T-cell (primary cell): ENCODE results near the gene DMXL1. TPM values are rescaled to one million over a fixed set of nuclear protein-coding genes. Genes with fewer than 3 reads are reported as not detected.

Source experiments
- ATAC-seq, 4 experiments: fragments of 200-7000 bp in 3 of 4; fragments of 150-1000 bp in 1 of 4; cut with Tn5 transposase; replicated peaks in 1 of 4; 1 replicate in 3 of 4; 2 replicates in 1 of 4; pipeline ENCODE4 v1.10.0; 2021; ENCODE audit warnings: moderate library complexity in 3 of 4, mild to moderate bottlenecking in 2 of 4, moderate number of reproducible peaks in 1 of 4
- CTCF ChIA-PET, 2 donors: fragments of 300-600 bp; sonication (Branson Sonifier 250); formaldehyde crosslinking; loops; one replicate each; lab custom pipeline; 2022; ENCODE audit warnings: antibody characterized with exemption in 2 of 2; lab: Charles Lee
- POLR2A ChIA-PET, 2 donors: fragments of 300-600 bp; sonication (Branson Sonifier 250); formaldehyde crosslinking; loops; one replicate each; lab custom pipeline; 2022; ENCODE audit warnings: antibody characterized with exemption in 2 of 2; lab: Charles Lee
- DNase-seq, 35 experiments: peaks; one replicate each; pipeline versions ENCODE4 v3.0.0 to v3.0.0-alpha.2; 2013 to 2023
- H3K27ac ChIP-seq: one replicate; pipeline ENCODE4 v1.5.1; 2013; ENCODE audit warnings: low read length
- H3K27me3 ChIP-seq, 2 experiments: replicated peaks in 1 of 2; 1 replicate in 1 of 2; 2 replicates in 1 of 2; pipeline versions ENCODE4 v1.6.1 to v1.7.0; 2013; ENCODE audit warnings: low read length in 1 of 2, mixed read lengths in 1 of 2; ENCODE audit not compliant: control insufficient read depth in 2 of 2, insufficient read depth in 2 of 2; ENCODE audit errors: extremely low read depth in 1 of 2
- H3K36me3 ChIP-seq, 2 donors: 1 replicate in 1 of 2; 2 replicates in 1 of 2; pipeline versions ENCODE4 v1.6.1 to v1.7.0; 2013; ENCODE audit warnings: low read length in 1 of 2; ENCODE audit not compliant: control insufficient read depth in 2 of 2, insufficient read depth in 1 of 2; ENCODE audit errors: extremely low read depth in 1 of 2
- H3K4me1 ChIP-seq, 2 experiments: 1 replicate in 1 of 2; 2 replicates in 1 of 2; pipeline versions ENCODE4 v1.6.1 to v1.7.0; 2013; ENCODE audit warnings: low read length in 2 of 2, mixed read lengths in 1 of 2; ENCODE audit not compliant: insufficient read depth in 2 of 2, control insufficient read depth in 1 of 2; ENCODE audit errors: extremely low read depth in 1 of 2
- H3K4me3 ChIP-seq, 2 donors: 1 replicate in 1 of 2; 2 replicates in 1 of 2; pipeline versions ENCODE4 v1.5.1 to v1.7.0; 2013; ENCODE audit warnings: mild to moderate bottlenecking in 2 of 2, low read length in 1 of 2, moderate library complexity in 1 of 2; ENCODE audit not compliant: control insufficient read depth in 1 of 2; ENCODE audit errors: extremely low read depth in 1 of 2
- H3K9me3 ChIP-seq: 2 replicates; pipeline ENCODE4 v1.7.0; 2013
- H3K27ac Mint-ChIP-seq, 2 donors: one replicate each; pipeline ENCODE4 v1.8.0; 2020 to 2021; ENCODE audit warnings: mild to moderate bottlenecking in 2 of 2, mixed read lengths in 2 of 2
- H3K27me3 Mint-ChIP-seq, 2 donors: one replicate each; pipeline ENCODE4 v1.8.0; 2021 to 2022; ENCODE audit warnings: mixed read lengths in 2 of 2
- H3K36me3 Mint-ChIP-seq: one replicate; pipeline ENCODE4 v1.8.0; 2021; ENCODE audit warnings: mixed read lengths
- H3K4me1 Mint-ChIP-seq, 3 donors: one replicate each; pipeline ENCODE4 v1.8.0; 2020 to 2022; ENCODE audit warnings: mixed read lengths in 3 of 3, mild to moderate bottlenecking in 1 of 3
- H3K4me3 Mint-ChIP-seq, 3 donors: one replicate each; pipeline ENCODE4 v1.8.0; 2020 to 2022; ENCODE audit warnings: mild to moderate bottlenecking in 3 of 3, mixed read lengths in 3 of 3, moderate library complexity in 3 of 3
- H3K9me3 Mint-ChIP-seq, 3 donors: one replicate each; pipeline ENCODE4 v1.8.0; 2020 to 2022; ENCODE audit warnings: mixed read lengths in 3 of 3
- WGBS: methylation state at CpG from one replicate; pipeline ENCODE4 v1.1.5; 2013; ENCODE audit warnings: missing lambda C conversion rate; ENCODE audit not compliant: insufficient coverage; 5-methylcytosine and 5-hydroxymethylcytosine counted together
- total RNA-seq, 35 experiments: library from RNA in 6 of 35; stranded (reverse) in 6 of 35; fragments of 120-200 nt in 1 of 35; gene quantifications; one replicate each; pipeline versions ENCODE4 v1.2.1 to v1.2.4 and lab custom pipeline; 2013 to 2026

Gene DMXL1
- total RNA-seq, 5 donors from 2014 or later (not counting 1 experiment from before 2014, with no cell fraction given), result 25.8 to 37.2 (median 28.2) TPM

GRCh38 chr5:119217183-119217582, 146.3 kb downstream of the DMXL1 start:
- Mint-ChIP-seq H3K4me1 (peaks cover 0 to 14% (median 5%) of the 10 kb centered on the region in 3 donors), H3K4me3 (no peak overlapping the region), H3K9me3 (no peaks in the 10 kb centered on the region), H3K27ac (no peak overlapping the region), H3K36me3 (peaks cover 47% of the 10 kb centered on the region), H3K27me3 (no peaks in the 10 kb centered on the region)
- Histone ChIP-seq H3K4me1 (no peaks in the 10 kb centered on the region), H3K36me3 (peaks cover 2 to 5% of the 10 kb centered on the region in 2 donors), H3K9me3 (no peaks in the 10 kb centered on the region), H3K27ac (no peak overlapping the region), H3K27me3 (no peaks in the 10 kb centered on the region), H3K4me3 (no peak overlapping the region)
- DNase-seq (no peak), ATAC-seq (no peak)
- ChIA-PET POLR2A (interaction anchor here in 1 of 2 donors (0.6 kb wide), 1 partner anchor 203 kb away, joined by 3 read pairs; no protein-coding TSS in a partner anchor), CTCF (interaction anchor here in 1 of 2 donors (0.5 kb wide), 1 partner anchor 196 kb away, joined by 3 read pairs; no protein-coding TSS in a partner anchor)
- WGBS, result no CpG with 5 or more reads among the region's 3 CpGs

- no CpG with 5 or more reads among the region's 6 CpGs for WGBS
- CTCF ChIA-PET, result interaction anchor here in 1 of 2 donors (1.6 kb wide), 1 partner anchor 10 kb away, joined by 3 read pairs; no protein-coding TSS in a partner anchor
- H3K36me3 Mint-ChIP-seq, result peaks cover 39% of the 10 kb centered on the region
- H3K9me3 Mint-ChIP-seq, result no peaks in the 10 kb centered on the region
- H3K4me1 ChIP-seq, result no peaks in the 10 kb centered on the region
- H3K27ac ChIP-seq, result no peak overlapping the region
- H3K36me3 ChIP-seq, result peaks cover 2 to 5% of the 10 kb centered on the region in 2 donors
- no peaks in the 10 kb centered on the region for H3K9me3 ChIP-seq
- DNase-seq (no peak), ATAC-seq (no peak)
- POLR2A ChIA-PET, result no interaction called here
- H3K27me3 ChIP-seq, result no peaks in the 10 kb centered on the region
- H3K27ac Mint-ChIP-seq, result no peak overlapping the region
- H3K4me1 Mint-ChIP-seq, result peaks cover 0 to 5% (median 0%) of the 10 kb centered on the region in 3 donors
- no peak overlapping the region for H3K4me3 Mint-ChIP-seq
- H3K4me3 ChIP-seq, result no peak overlapping the region
- no peaks in the 10 kb centered on the region for H3K27me3 Mint-ChIP-seq
Observed at GRCh38 chr5:119218830-119219782, 148.2 kb downstream of the DMXL1 start.

DNA sequence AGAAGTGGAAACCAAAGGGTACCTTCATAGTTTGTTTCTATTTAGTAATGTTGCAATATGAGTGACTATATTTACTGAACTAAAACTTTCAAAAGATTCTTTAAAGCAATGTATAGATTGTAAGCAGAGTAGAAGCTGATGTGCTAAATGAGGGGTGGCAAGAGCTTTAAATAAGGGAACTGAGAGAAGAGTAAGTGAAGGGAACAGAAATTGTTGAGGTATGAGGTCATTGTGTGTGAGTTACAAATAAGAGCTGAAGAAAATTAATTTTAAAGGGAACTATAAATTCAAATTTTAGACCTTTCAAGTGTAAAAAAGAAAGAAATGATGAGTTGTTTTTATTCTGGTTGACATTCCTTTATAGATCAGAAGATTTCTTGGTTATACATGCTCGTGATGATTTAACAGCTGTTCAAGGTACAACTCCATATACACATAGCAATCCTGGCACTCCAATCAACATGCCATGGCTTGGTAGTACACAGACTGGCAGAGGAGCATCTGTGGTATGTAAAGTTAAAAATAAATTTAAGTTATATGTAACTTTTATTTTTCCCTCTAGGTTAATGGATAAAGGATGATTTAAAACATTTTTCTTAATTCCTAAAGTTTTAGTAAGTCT, 149.8 kb downstream of the DMXL1 start:
- H3K4me1 ChIP-seq, result no peaks in the 10 kb centered on the region
- Mint-ChIP-seq H3K4me1 (peaks cover 0 to 5% (median 0%) of the 10 kb centered on the region in 3 donors), H3K27ac (peak overlapping the region; percentile 0 to 26), H3K9me3 (no peaks in the 10 kb centered on the region), H3K27me3 (no peaks in the 10 kb centered on the region), H3K4me3 (no peak overlapping the region), H3K36me3 (peaks cover 34% of the 10 kb centered on the region)
- CTCF ChIA-PET, result interaction anchor here (0.7 to 1.0 kb wide), 2 partner anchors 177 to 199 kb away, joined by 3 read pairs; no protein-coding TSS in a partner anchor
- DNase-seq, result no peak
- POLR2A ChIA-PET, result interaction anchor here in 1 of 2 donors (0.5 to 0.6 kb wide), 2 partner anchors 120 to 431 kb away, joined by 3 to 22 read pairs; no protein-coding TSS in a partner anchor
- no peak overlapping the region for H3K4me3 ChIP-seq
- peaks cover 2 to 5% of the 10 kb centered on the region in 2 donors for H3K36me3 ChIP-seq
- no peaks in the 10 kb centered on the region for H3K9me3 ChIP-seq
- WGBS, result no CpG with 5 or more reads among the region's 1 CpG
- ATAC-seq, result no peak
- H3K27me3 ChIP-seq, result no peaks in the 10 kb centered on the region
- no peak overlapping the region for H3K27ac ChIP-seq

DNA sequence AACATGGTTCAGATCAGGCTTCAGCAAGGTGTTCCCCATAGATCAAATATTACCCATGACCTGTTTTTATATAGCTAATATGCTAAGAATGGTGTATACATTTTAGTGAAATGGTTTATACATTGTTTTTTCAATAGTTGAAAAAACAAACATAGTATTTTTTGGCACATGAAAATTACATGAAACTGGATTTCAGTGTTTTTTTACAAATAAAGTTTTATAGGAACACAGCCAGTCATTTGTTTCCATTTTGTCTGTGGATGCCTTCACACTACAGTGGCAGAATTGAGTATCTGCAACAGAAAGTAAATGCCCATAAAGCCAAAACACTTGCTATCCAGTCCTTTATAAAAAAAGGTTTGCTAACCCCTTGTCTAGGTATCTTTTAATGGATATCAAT, 150.4 kb downstream of the DMXL1 start:
- Mint-ChIP-seq H3K27me3 (no peaks in the 10 kb centered on the region), H3K36me3 (peaks cover 34% of the 10 kb centered on the region), H3K9me3 (no peaks in the 10 kb centered on the region), H3K4me1 (peaks cover 0 to 5% (median 0%) of the 10 kb centered on the region in 3 donors), H3K4me3 (no peak overlapping the region), H3K27ac (no peak overlapping the region)
- CTCF ChIA-PET, result interaction anchor here (0.7 to 1.0 kb wide), 2 partner anchors 176 to 200 kb away, joined by 3 read pairs; no protein-coding TSS in a partner anchor
- Histone ChIP-seq H3K27ac (no peak overlapping the region), H3K4me3 (no peak overlapping the region), H3K36me3 (peaks cover 2 to 6% of the 10 kb centered on the region in 2 donors), H3K4me1 (no peaks in the 10 kb centered on the region), H3K27me3 (no peaks in the 10 kb centered on the region), H3K9me3 (no peaks in the 10 kb centered on the region)
- POLR2A ChIA-PET, result interaction anchor here (0.5 to 0.6 kb wide), 3 partner anchors 87 to 430 kb away, joined by 3 to 22 read pairs (median 5); no protein-coding TSS in a partner anchor
- DNase-seq, result no peak
- ATAC-seq, result no peak

DNA sequence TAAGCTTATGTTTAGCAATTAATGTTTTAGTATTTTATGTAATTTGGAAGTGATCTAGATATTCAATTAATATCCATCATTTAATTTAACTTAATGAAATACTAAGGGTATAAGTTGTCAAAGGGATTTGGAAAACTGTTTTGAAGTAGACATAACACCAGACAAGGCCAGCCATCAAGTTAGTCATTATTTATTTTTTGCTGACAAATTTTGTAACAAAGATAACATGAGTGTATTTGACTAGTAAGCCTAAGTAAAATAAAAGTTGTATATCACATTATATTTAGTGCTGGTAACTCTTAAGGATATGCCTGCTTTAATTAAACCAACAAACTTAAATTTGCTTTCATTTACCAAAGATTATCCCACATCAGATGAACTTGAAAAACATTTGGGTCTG, 159.1 kb downstream of the DMXL1 start:
- no peak overlapping the region for H3K4me3 ChIP-seq
- H3K4me1 Mint-ChIP-seq, result peaks cover 10% of the 10 kb centered on the region in 3 donors
- ATAC-seq, result no peak
- no peaks in the 10 kb centered on the region for H3K27me3 Mint-ChIP-seq
- peaks cover 35% of the 10 kb centered on the region for H3K36me3 Mint-ChIP-seq
- ChIA-PET CTCF (interaction anchor here in 1 of 2 donors (0.6 kb wide), 1 partner anchor 22 kb away, joined by 7 read pairs; no protein-coding TSS in a partner anchor), POLR2A (no interaction called here)
- H3K27ac ChIP-seq, result no peak overlapping the region
- H3K4me3 Mint-ChIP-seq, result no peak overlapping the region
- no peaks in the 10 kb centered on the region for H3K27me3 ChIP-seq
- H3K9me3 ChIP-seq, result no peaks in the 10 kb centered on the region
- no peak overlapping the region for H3K27ac Mint-ChIP-seq
- peaks cover 0 to 6% of the 10 kb centered on the region in 2 donors for H3K36me3 ChIP-seq
- H3K4me1 ChIP-seq, result no peaks in the 10 kb centered on the region
- no peak for DNase-seq
- H3K9me3 Mint-ChIP-seq, result no peaks in the 10 kb centered on the region
